WTC11 (cell line): ENCODE measurements around the gene TRIP11. TPM values are rescaled to one million over a fixed set of nuclear protein-coding genes. Genes with fewer than 3 reads are reported as not detected.

Experiments used
- ATAC-seq: fragments of 200-7000 bp; cut with Tn5 transposase; 2 replicates; pipeline ENCODE4 v1.10.0; 2021; ENCODE audit warnings: mild to moderate bottlenecking, moderate library complexity
- CTCF ChIA-PET: fragments of 300-600 bp; sonication (Branson Sonifier 250); formaldehyde crosslinking; loops from one replicate; lab custom pipeline; 2021; ENCODE audit warnings: antibody characterized with exemption; lab: Charles Lee
- POLR2A ChIA-PET: fragments of 350-600 bp; sonication (Branson Sonifier 250); formaldehyde crosslinking; loops from one replicate; lab custom pipeline; 2021; ENCODE audit warnings: antibody characterized with exemption; lab: Charles Lee
- DNase-seq: peaks from one replicate; pipeline ENCODE4 v3.0.0; 2021; ENCODE audit warnings: low spot score
- H3K27ac Mint-ChIP-seq: 2 replicates; pipeline ENCODE4 v1.8.0; 2021; ENCODE audit warnings: mixed read lengths
- H3K27me3 Mint-ChIP-seq: 2 replicates; pipeline ENCODE4 v1.8.0; 2021; ENCODE audit warnings: low read depth, mild to moderate bottlenecking, moderate library complexity, mixed read lengths
- H3K36me3 Mint-ChIP-seq: 2 replicates; pipeline ENCODE4 v1.8.0; 2021; ENCODE audit warnings: mixed read lengths
- H3K4me1 Mint-ChIP-seq: 2 replicates; pipeline ENCODE4 v1.8.0; 2022; ENCODE audit warnings: mixed read lengths
- H3K4me3 Mint-ChIP-seq: 2 replicates; pipeline ENCODE4 v1.8.0; 2021; ENCODE audit warnings: mild to moderate bottlenecking, moderate library complexity, mixed read lengths
- H3K9me3 Mint-ChIP-seq: 2 replicates; pipeline ENCODE4 v1.8.0; 2021; ENCODE audit warnings: mixed read lengths
- MXD4 ChIP-seq: fragments of 250-450 bp; sonication (Bioruptor Pico); IDR thresholded peaks from 2 replicates; pipeline ENCODE4 v1.8.0; 2021; ENCODE audit warnings: mild to moderate bottlenecking, moderate library complexity, borderline replicate concordance
- NR2C2 ChIP-seq: sonication (generic); formaldehyde crosslinking; IDR thresholded peaks from 2 replicates; pipeline ENCODE4 v1.8.0; 2022; ENCODE audit warnings: mild to moderate bottlenecking, missing genetic modification reagents
- NR3C1 ChIP-seq: sonication (generic); formaldehyde crosslinking; conservative IDR thresholded peaks from 2 replicates; pipeline ENCODE4 v1.8.1; 2023; ENCODE audit warnings: low read depth, mild to moderate bottlenecking, missing genetic modification reagents
- OVOL2 ChIP-seq: fragments of 250-450 bp; sonication (Bioruptor Pico); IDR thresholded peaks from 2 replicates; pipeline ENCODE4 v1.9.0; 2021; ENCODE audit warnings: mild to moderate bottlenecking, borderline replicate concordance
- SMAD4 ChIP-seq: sonication (generic); formaldehyde crosslinking; IDR thresholded peaks from 2 replicates; pipeline ENCODE4 v1.8.0; 2022; ENCODE audit warnings: mild to moderate bottlenecking, missing genetic modification reagents
- ZNF317 ChIP-seq: sonication (generic); formaldehyde crosslinking; IDR thresholded peaks from 2 replicates; pipeline ENCODE4 v1.8.1; 2023; ENCODE audit warnings: low read depth, mild to moderate bottlenecking, moderate library complexity, missing genetic modification reagents, borderline replicate concordance
- ZNF671 ChIP-seq: fragments of 250-450 bp; sonication (Bioruptor Pico); IDR thresholded peaks from 2 replicates; pipeline ENCODE4 v1.8.0; 2021; ENCODE audit warnings: mild to moderate bottlenecking
- total RNA-seq: library from RNA; stranded (reverse); gene quantifications from 3 replicates; pipeline ENCODE4 v1.2.3, GENCODE V29; 2021
- TF ChIP-seq, protein P1 (sequence below): fragments of 250-450 bp; sonication (Bioruptor Pico); IDR thresholded peaks from 2 replicates; pipeline ENCODE4 v1.8.0; 2021; ENCODE audit warnings: mild to moderate bottlenecking
- TF ChIP-seq, protein P2 (sequence below): fragments of 250-450 bp; sonication (Bioruptor Pico); conservative IDR thresholded peaks from 2 replicates; pipeline ENCODE4 v1.9.0; 2021; ENCODE audit warnings: mild to moderate bottlenecking
- TF ChIP-seq, protein P3 (sequence below): sonication (generic); formaldehyde crosslinking; IDR thresholded peaks from 2 replicates; pipeline ENCODE4 v1.8.1; 2022; ENCODE audit warnings: missing genetic modification reagents, borderline replicate concordance
- TF ChIP-seq, protein P4 (sequence below): fragments of 250-450 bp; sonication (Bioruptor Pico); IDR thresholded peaks from 2 replicates; pipeline ENCODE4 v1.9.0; 2021; ENCODE audit warnings: mild to moderate bottlenecking
- TF ChIP-seq, protein P5 (sequence below): sonication (generic); formaldehyde crosslinking; IDR thresholded peaks from 2 replicates; pipeline ENCODE4 v1.8.0; 2022; ENCODE audit warnings: mild to moderate bottlenecking, missing genetic modification reagents

Gene TRIP11
- total RNA-seq, 1 experiment from 2014 or later, result 34.4 TPM

DNA sequence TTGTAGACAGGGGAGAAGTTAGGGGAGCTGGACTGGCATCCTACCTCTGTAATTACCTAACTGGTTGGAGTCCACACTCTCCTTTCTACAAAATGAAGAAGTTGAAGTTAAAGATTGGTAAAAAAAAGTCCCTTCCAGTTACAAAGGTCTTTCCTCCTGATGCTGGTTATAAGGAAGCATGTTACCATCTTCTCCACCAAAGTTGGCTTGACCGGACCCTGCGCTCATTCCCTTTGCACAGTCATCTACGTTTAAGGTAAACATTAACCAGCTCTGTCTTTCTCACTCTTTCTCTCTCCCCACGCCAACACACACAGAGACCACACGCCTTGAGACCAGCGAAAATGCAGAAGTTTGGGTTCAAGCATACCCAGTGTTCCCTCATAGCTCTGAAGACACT lies 104.3 kb downstream of the TRIP11 start:
- Mint-ChIP-seq H3K27me3 (no peaks in the 10 kb centered on the region), H3K4me1 (peaks cover 8% of the 10 kb centered on the region), H3K36me3 (no peaks in the 10 kb centered on the region), H3K27ac (no peak overlapping the region), H3K9me3 (peaks cover 10% of the 10 kb centered on the region), H3K4me3 (no peak overlapping the region)
- TF ChIP-seq OVOL2, result no peak
- TF ChIP-seq SMAD4 (CRISPR knock-in tag), result no peak
- TF ChIP-seq, protein P1, sequence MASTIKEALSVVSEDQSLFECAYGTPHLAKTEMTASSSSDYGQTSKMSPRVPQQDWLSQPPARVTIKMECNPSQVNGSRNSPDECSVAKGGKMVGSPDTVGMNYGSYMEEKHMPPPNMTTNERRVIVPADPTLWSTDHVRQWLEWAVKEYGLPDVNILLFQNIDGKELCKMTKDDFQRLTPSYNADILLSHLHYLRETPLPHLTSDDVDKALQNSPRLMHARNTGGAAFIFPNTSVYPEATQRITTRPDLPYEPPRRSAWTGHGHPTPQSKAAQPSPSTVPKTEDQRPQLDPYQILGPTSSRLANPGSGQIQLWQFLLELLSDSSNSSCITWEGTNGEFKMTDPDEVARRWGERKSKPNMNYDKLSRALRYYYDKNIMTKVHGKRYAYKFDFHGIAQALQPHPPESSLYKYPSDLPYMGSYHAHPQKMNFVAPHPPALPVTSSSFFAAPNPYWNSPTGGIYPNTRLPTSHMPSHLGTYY, result no peak
- no peak for TF ChIP-seq NR2C2 (CRISPR knock-in tag)
- no peak for TF ChIP-seq ZNF317 (CRISPR knock-in tag)
- TF ChIP-seq, protein P2, sequence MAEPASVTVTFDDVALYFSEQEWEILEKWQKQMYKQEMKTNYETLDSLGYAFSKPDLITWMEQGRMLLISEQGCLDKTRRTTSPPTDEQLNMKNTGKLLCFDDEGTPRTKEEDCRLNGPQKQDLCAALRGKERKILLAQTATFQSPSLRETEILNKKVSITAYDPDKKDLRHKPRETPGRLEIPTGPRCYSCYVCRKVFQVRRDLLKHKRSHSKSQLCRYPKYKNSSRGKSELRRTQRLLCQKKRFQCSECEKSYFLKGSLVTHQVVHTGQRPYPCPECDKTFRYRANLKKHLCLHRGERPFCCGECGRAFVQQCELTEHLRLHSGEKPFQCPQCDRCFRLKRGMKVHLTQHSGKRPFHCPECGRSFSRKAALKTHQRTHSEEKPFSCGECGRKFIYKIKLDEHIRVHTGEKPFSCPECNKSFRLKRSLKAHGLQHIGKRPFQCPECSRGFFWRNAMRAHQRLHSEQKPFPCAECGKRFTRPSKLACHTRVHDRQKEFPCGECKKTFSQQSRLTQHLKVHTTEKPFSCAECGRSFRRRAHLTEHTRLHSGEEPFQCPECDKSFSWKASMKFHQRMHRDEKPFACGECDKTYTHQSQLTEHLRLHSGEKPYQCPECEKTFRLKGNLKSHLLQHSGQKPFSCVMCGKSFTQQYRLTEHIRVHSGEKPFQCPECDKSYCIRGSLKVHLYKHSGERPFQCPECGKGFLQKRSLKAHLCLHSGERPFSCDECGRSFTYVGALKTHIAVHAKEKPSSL (CRISPR knock-in tag), result no peak
- TF ChIP-seq MXD4 (CRISPR knock-in tag), result no peak
- TF ChIP-seq, protein P3, sequence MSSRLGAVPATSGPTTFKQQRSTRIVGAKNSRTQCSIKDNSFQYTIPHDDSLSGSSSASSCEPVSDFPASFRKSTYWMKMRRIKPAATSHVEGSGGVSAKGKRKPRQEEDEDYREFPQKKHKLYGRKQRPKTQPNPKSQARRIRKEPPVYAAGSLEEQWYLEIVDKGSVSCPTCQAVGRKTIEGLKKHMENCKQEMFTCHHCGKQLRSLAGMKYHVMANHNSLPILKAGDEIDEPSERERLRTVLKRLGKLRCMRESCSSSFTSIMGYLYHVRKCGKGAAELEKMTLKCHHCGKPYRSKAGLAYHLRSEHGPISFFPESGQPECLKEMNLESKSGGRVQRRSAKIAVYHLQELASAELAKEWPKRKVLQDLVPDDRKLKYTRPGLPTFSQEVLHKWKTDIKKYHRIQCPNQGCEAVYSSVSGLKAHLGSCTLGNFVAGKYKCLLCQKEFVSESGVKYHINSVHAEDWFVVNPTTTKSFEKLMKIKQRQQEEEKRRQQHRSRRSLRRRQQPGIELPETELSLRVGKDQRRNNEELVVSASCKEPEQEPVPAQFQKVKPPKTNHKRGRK (CRISPR knock-in tag), result no peak
- TF ChIP-seq, protein P4, sequence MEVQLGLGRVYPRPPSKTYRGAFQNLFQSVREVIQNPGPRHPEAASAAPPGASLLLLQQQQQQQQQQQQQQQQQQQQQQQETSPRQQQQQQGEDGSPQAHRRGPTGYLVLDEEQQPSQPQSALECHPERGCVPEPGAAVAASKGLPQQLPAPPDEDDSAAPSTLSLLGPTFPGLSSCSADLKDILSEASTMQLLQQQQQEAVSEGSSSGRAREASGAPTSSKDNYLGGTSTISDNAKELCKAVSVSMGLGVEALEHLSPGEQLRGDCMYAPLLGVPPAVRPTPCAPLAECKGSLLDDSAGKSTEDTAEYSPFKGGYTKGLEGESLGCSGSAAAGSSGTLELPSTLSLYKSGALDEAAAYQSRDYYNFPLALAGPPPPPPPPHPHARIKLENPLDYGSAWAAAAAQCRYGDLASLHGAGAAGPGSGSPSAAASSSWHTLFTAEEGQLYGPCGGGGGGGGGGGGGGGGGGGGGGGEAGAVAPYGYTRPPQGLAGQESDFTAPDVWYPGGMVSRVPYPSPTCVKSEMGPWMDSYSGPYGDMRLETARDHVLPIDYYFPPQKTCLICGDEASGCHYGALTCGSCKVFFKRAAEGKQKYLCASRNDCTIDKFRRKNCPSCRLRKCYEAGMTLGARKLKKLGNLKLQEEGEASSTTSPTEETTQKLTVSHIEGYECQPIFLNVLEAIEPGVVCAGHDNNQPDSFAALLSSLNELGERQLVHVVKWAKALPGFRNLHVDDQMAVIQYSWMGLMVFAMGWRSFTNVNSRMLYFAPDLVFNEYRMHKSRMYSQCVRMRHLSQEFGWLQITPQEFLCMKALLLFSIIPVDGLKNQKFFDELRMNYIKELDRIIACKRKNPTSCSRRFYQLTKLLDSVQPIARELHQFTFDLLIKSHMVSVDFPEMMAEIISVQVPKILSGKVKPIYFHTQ (CRISPR knock-in tag), result no peak
- TF ChIP-seq NR3C1 (CRISPR knock-in tag), result no peak
- ATAC-seq (no peak), DNase-seq (no peak)
- CTCF ChIA-PET, result interaction anchor here (1.0 kb wide), 1 partner anchor 220 kb away, joined by 3 read pairs; no protein-coding TSS in a partner anchor
- POLR2A ChIA-PET, result no interaction called here

DNA sequence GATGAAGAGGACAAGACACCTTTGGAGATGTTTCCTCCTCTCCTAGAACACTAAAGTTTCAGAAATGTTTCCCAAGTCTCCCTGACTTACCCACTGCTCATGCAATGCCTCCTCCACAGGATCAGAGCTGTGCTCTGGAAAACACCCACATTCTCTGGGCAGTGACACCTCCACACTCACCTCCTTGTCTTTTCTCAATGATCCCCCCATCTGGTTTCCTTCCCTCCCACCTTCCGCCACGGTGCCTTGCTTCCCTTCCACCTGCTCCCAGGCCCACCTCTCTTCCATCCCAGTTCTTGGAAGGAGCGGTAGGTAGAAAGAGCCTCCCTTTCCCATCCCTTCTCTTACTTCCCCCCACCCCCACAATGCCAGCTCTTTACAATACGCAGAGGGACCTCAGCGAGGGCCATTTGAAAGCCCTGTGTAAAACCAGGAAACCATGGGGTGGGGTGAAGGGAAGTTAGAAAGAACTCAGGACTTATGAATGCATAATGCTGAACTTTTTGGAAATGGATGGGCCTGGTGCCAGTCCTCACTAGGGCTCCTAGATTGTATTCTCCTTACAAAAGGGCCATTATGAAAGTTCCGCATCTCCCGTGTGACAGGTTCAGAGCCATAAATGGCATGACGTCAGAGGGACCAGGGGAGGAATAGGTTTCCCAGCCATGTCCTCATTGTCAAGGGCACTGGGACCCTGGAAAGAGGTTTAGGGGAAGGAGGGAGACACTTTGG lies 105.1 kb downstream of the TRIP11 start:
- ChIA-PET CTCF (interaction anchor here (0.6 to 1.0 kb wide), 2 partner anchors 219 to 388 kb away, joined by 3 to 4 read pairs; partner anchors contain the start of gene SLC24A4), POLR2A (no interaction called here)
- no peak overlapping the region for H3K27ac Mint-ChIP-seq
- H3K9me3 Mint-ChIP-seq, result peaks cover 2% of the 10 kb centered on the region
- no peaks in the 10 kb centered on the region for H3K36me3 Mint-ChIP-seq
- DNase-seq, result no peak
- TF ChIP-seq, protein P5, sequence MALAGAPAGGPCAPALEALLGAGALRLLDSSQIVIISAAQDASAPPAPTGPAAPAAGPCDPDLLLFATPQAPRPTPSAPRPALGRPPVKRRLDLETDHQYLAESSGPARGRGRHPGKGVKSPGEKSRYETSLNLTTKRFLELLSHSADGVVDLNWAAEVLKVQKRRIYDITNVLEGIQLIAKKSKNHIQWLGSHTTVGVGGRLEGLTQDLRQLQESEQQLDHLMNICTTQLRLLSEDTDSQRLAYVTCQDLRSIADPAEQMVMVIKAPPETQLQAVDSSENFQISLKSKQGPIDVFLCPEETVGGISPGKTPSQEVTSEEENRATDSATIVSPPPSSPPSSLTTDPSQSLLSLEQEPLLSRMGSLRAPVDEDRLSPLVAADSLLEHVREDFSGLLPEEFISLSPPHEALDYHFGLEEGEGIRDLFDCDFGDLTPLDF (CRISPR knock-in tag), result no peak
- TF ChIP-seq ZNF671 (CRISPR knock-in tag), result no peak
- no peak for ATAC-seq
- H3K4me3 Mint-ChIP-seq, result no peak overlapping the region
- peaks cover 17% of the 10 kb centered on the region for H3K4me1 Mint-ChIP-seq
- H3K27me3 Mint-ChIP-seq, result no peaks in the 10 kb centered on the region
